Endothelial cell of umbilical vein (primary cell): ENCODE measurements around the gene DNAJB12. TPM values are rescaled to one million over a fixed set of nuclear protein-coding genes. Genes with fewer than 3 reads are reported as not detected.

Source experiments
- BruUV-seq: library from RNA; stranded (reverse); fragments of 400-500 nt; replicated peaks from 2 replicates; lab custom pipeline; 2021; lab: Mats Ljungman, UMichigan
- CTCF ChIA-PET: fragments of 300-600, 350-600 bp; sonication (Branson Sonifier 250); formaldehyde crosslinking; loops from one replicate; lab custom pipeline; 2021; ENCODE audit warnings: antibody characterized with exemption, inconsistent platforms; lab: Charles Lee
- POLR2A ChIA-PET: fragments of 300-600, 350-600 bp; sonication (Branson Sonifier 250); formaldehyde crosslinking; loops from one replicate; lab custom pipeline; 2021; ENCODE audit warnings: antibody characterized with exemption, inconsistent platforms; lab: Charles Lee
- DNase-seq: peaks from one replicate; pipeline ENCODE4 v3.0.0-alpha.2; 2011; ENCODE audit warnings: low read depth, low spot score
- FAIRE-seq: peaks from 2 replicates; lab custom pipeline; 2011; peaks lifted over from hg19 to GRCh38; lab: Jason Lieb, UNC
- H2AFZ ChIP-seq: 2 replicates; pipeline ENCODE4 v1.6.0; 2012; ENCODE audit warnings: low read depth, low read length, control low read depth, inconsistent platforms
- H3K27ac ChIP-seq: 2 replicates; pipeline ENCODE4 v1.5.1; 2011; ENCODE audit warnings: low read depth, mild to moderate bottlenecking, control low read depth, low read length, moderate library complexity; ENCODE audit not compliant: insufficient read depth
- H3K27me3 ChIP-seq, 2 experiments: 2 replicates each; pipeline versions ENCODE4 v1.6.0 to v1.6.1; 2011; ENCODE audit warnings: low read length in 2 of 2, mixed read lengths in 1 of 2; ENCODE audit not compliant: control insufficient read depth in 2 of 2, insufficient read depth in 2 of 2
- H3K36me3 ChIP-seq, 2 experiments: 2 replicates in 1 of 2; 3 replicates in 1 of 2; pipeline ENCODE4 v1.5.1; 2011; ENCODE audit warnings: low read length in 2 of 2, mild to moderate bottlenecking in 1 of 2, moderate library complexity in 1 of 2; ENCODE audit not compliant: control insufficient read depth in 2 of 2, insufficient read depth in 2 of 2; ENCODE audit errors: extremely low read depth in 1 of 2
- H3K4me1 ChIP-seq: 3 replicates; pipeline ENCODE4 v1.5.1; 2011; ENCODE audit warnings: mild to moderate bottlenecking, low read length; ENCODE audit not compliant: control insufficient read depth, insufficient read depth; ENCODE audit errors: extremely low read depth
- H3K4me2 ChIP-seq: 2 replicates; pipeline ENCODE4 v1.6.1; 2011; ENCODE audit warnings: low read length, control low read depth, mixed read lengths; ENCODE audit not compliant: insufficient read depth
- H3K4me3 ChIP-seq, 3 experiments: fragments of 200-600 bp in 1 of 3; sonication (generic), shearing (Covaris generic) in 1 of 3; replicated peaks in 1 of 3; 2 replicates each; pipeline ENCODE4 v1.5.1; 2011 to 2016; ENCODE audit warnings: control low read depth in 3 of 3, low read length in 3 of 3, mild to moderate bottlenecking in 2 of 3, inconsistent platforms in 1 of 3, low read depth in 1 of 3, moderate library complexity in 1 of 3; ENCODE audit not compliant: insufficient read depth in 1 of 3
- H3K79me2 ChIP-seq: 2 replicates; pipeline ENCODE4 v1.6.0; 2012; ENCODE audit warnings: low read length, inconsistent platforms; ENCODE audit not compliant: control insufficient read depth, insufficient read depth
- H3K9ac ChIP-seq: replicated peaks from 2 replicates; pipeline ENCODE3; 2011; ENCODE audit warnings: low read length, control low read depth; ENCODE audit not compliant: insufficient read depth; ENCODE audit errors: extremely low read depth
- H3K9me1 ChIP-seq: replicated peaks from 3 replicates; pipeline ENCODE4 v1.6.0; 2011; ENCODE audit warnings: mild to moderate bottlenecking, low read length; ENCODE audit not compliant: control insufficient read depth, insufficient read depth; ENCODE audit errors: extremely low read depth
- H3K9me3 ChIP-seq: replicated peaks from 2 replicates; pipeline ENCODE4 v1.5.1; 2012; ENCODE audit warnings: low read length, inconsistent platforms; ENCODE audit not compliant: control insufficient read depth, insufficient read depth
- H4K20me1 ChIP-seq: replicated peaks from 2 replicates; pipeline ENCODE3; 2011; ENCODE audit warnings: mild to moderate bottlenecking, low read length; ENCODE audit not compliant: control insufficient read depth, insufficient read depth; ENCODE audit errors: extremely low read depth
- CTCF ChIP-seq, 2 donors: IDR thresholded peaks; 1 replicate in 1 of 2; 2 replicates in 1 of 2; pipeline ENCODE4 v1.5.1; 2011; ENCODE audit warnings: low read length in 2 of 2, mild to moderate bottlenecking in 2 of 2, moderate library complexity in 2 of 2, control low read depth in 1 of 2, inconsistent platforms in 1 of 2, low read depth in 1 of 2; ENCODE audit not compliant: insufficient read depth in 1 of 2; ENCODE audit errors: extremely low read depth in 1 of 2
- EZH2 ChIP-seq: IDR thresholded peaks from 2 replicates; pipeline ENCODE4 v1.6.1; 2012; ENCODE audit warnings: borderline replicate concordance, low read depth, mild to moderate bottlenecking, moderate library complexity, low read length, inconsistent platforms; ENCODE audit not compliant: severe bottlenecking
- FOS ChIP-seq: IDR thresholded peaks from 2 replicates; pipeline ENCODE4 v1.6.1; 2011; ENCODE audit warnings: mild to moderate bottlenecking, low read length, moderate library complexity, borderline replicate concordance; ENCODE audit not compliant: insufficient read depth
- GATA2 ChIP-seq: IDR thresholded peaks from 2 replicates; pipeline ENCODE4 v1.7.0; 2011; ENCODE audit warnings: low read depth, mild to moderate bottlenecking, moderate library complexity, mixed read lengths, low read length; ENCODE audit not compliant: insufficient read length, insufficient read depth
- JUN ChIP-seq: IDR thresholded peaks from 2 replicates; pipeline ENCODE4 v1.6.1; 2011; ENCODE audit warnings: borderline replicate concordance, low read depth; ENCODE audit not compliant: insufficient read length, insufficient read depth
- MAX ChIP-seq: IDR thresholded peaks from 2 replicates; pipeline ENCODE4 v1.6.1; 2011; ENCODE audit not compliant: insufficient read depth, insufficient read length
- MYC ChIP-seq: IDR thresholded peaks from one replicate; pipeline ENCODE4 v1.6.1; 2011; ENCODE audit warnings: mild to moderate bottlenecking, low read depth, low read length
- POLR2A ChIP-seq: IDR thresholded peaks from 2 replicates; pipeline ENCODE4 v1.6.1; 2012; ENCODE audit warnings: low read depth, mild to moderate bottlenecking, control low read depth, low read length
- POLR2AphosphoS5 ChIP-seq: IDR thresholded peaks from 2 replicates; pipeline ENCODE4 v1.6.1; 2012; ENCODE audit warnings: low read depth, mild to moderate bottlenecking, control low read depth, low read length, moderate library complexity; ENCODE audit not compliant: insufficient read depth
- dilution Hi-C: fragments of 300-500 bp; cut with MboI; formaldehyde crosslinking; loops from one replicate; pipeline ENCODE4 v1.15.0; 2019; ENCODE audit warnings: low sequenced_read_pairs; ENCODE audit not compliant: extremely low pct_ligation_motif_present
- intact Hi-C: fragments of 100-400 bp; cut with micrococcal nuclease; formaldehyde crosslinking; loops from one replicate; pipeline ENCODE4 v1.10.0; 2022
- polyA plus RNA-seq, 4 experiments: library from polyadenylated mRNA; depleted of rRNA in 3 of 4; stranded (reverse) in 3 of 4; unstranded in 1 of 4; fragments of >200 nt; gene quantifications; 2 replicates each; pipeline versions ENCODE4 v1.2.1 to v1.2.3, GENCODE V29; 2011 to 2012; ENCODE audit warnings: missing spikeins in 1 of 4
- total RNA-seq: library from RNA; stranded (reverse); gene quantifications from 2 replicates; pipeline ENCODE4 v1.2.3, GENCODE V29; 2021

The DNAJB12 gene
- total and polyA plus RNA-seq, 2 donors (not counting 3 experiments of a cell fraction or from before 2014, with no cell fraction given), result 27.2 to 44.2 TPM

- Histone ChIP-seq H3K9ac (no peak overlapping the region), H3K79me2 (peaks cover 20% of the 10 kb centered on the region), H3K4me2 (no peak overlapping the region), H2AFZ (no peak overlapping the region), H3K4me1 (no peaks in the 10 kb centered on the region), H3K27me3 (no peaks in the 10 kb centered on the region), H3K4me3 (no peak overlapping the region), H3K27ac (no peak overlapping the region), H3K9me1 (no peaks in the 10 kb centered on the region), H3K9me3 (no peaks in the 10 kb centered on the region), H3K36me3 (peaks cover 9 to 37% of the 10 kb centered on the region in 2 experiments), H4K20me1 (no peaks in the 10 kb centered on the region)
- BruUV-seq, result no TSS peak
- CTCF ChIA-PET, result interaction anchor here (0.6 to 1.1 kb wide), 3 partner anchors 42 to 489 kb away, joined by 3 read pairs; no protein-coding TSS in a partner anchor
- DNase-seq (no peak), FAIRE-seq (no peak)
- dilution Hi-C loops, result no loop called here
- intact Hi-C loops, result no loop called here
- TF ChIP-seq POLR2AphosphoS5 (no peak), GATA2 (no peak), JUN (no peak), MAX (no peak), EZH2 (no peak), FOS (no peak), POLR2A (no peak)
- POLR2A ChIA-PET, result no interaction called here
Observed at GRCh38 chr10:72344932-72345331, 9.8 kb downstream of the DNAJB12 start.

- H3K9ac ChIP-seq, result no peak overlapping the region
- no peaks in the 10 kb centered on the region for H3K9me1 ChIP-seq
- TF ChIP-seq POLR2AphosphoS5, result no peak
- TF ChIP-seq FOS, result no peak
- TF ChIP-seq JUN, result no peak
- no peak for TF ChIP-seq CTCF (IDR thresholded peaks at IDR 0.05; ENCODE audit: extremely low read depth in 1 of 2, insufficient read depth in 1 of 2, low read depth in 1 of 2, low read length in 2 of 2)
- no peak for TF ChIP-seq MYC
- TF ChIP-seq EZH2, result no peak
- no peak for TF ChIP-seq GATA2
- no peak for TF ChIP-seq MAX
- TF ChIP-seq POLR2A, result no peak
- intact Hi-C loops (no loop called here), dilution Hi-C loops (no loop called here)
- BruUV-seq, result no TSS peak
- ChIA-PET POLR2A (interaction anchor here (1.0 to 1.2 kb wide), 2 partner anchors 11 to 45 kb away, joined by 3 read pairs; no protein-coding TSS in a partner anchor), CTCF (interaction anchor here (0.6 to 10.1 kb wide), 5 partner anchors 68 to 447 kb away, joined by 3 to 144 read pairs (median 5); no protein-coding TSS in a partner anchor)
- H2AFZ ChIP-seq, result no peak overlapping the region
- FAIRE-seq (peak; percentile 66), DNase-seq (no peak)
- no peak overlapping the region for H3K27ac ChIP-seq
- H3K36me3 ChIP-seq, result peaks cover 7 to 28% of the 10 kb centered on the region in 2 experiments
- no peaks in the 10 kb centered on the region for H3K9me3 ChIP-seq
- no peak overlapping the region for H3K4me3 ChIP-seq
- H4K20me1 ChIP-seq, result no peaks in the 10 kb centered on the region
- no peak overlapping the region for H3K4me2 ChIP-seq
- peaks cover 4% of the 10 kb centered on the region for H3K79me2 ChIP-seq
- H3K4me1 ChIP-seq, result no peaks in the 10 kb centered on the region
- H3K27me3 ChIP-seq, result no peaks in the 10 kb centered on the region
Observed at GRCh38 chr10:72342911-72343310, 11.8 kb downstream of the DNAJB12 start.
